ENCODE data around the gene ERI3. TPM values are rescaled to one million over a fixed set of nuclear protein-coding genes. Genes with fewer than 3 reads are reported as not detected.

The ERI3 gene
- total and polyA plus RNA-seq, 2 experiments from 2014 or later: 59.4 to 93.2 TPM

DNA sequence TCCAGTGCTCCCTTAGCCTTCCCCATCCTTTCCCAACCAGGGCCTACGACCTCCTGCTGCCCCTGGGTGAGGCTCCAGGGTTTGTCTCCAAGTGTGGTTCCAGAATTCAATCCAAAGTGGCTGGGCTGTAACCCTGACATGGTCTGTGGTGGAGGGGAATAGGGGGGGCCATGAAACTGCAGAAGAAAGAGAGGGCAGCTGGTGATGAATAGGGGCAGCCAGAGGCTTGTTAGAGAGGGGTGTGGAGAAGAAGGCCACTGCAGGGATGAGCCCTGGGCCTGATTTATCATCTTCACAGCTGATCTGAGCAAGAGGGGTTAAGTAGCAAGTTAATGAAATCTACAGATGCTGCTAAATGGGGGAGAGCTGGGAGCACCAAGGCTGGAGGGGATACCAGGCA lies 12.9 kb upstream of the ERI3 start:
- no peak overlapping the region for H3K4me2 ChIP-seq
- WGBS (ENCODE audit: low lambda C conversion rate, missing lambda C conversion rate): 93% methylated on average over 1 of the region's 1 CpG
- DNase-seq (ENCODE audit: low spot score): no peak

DNA sequence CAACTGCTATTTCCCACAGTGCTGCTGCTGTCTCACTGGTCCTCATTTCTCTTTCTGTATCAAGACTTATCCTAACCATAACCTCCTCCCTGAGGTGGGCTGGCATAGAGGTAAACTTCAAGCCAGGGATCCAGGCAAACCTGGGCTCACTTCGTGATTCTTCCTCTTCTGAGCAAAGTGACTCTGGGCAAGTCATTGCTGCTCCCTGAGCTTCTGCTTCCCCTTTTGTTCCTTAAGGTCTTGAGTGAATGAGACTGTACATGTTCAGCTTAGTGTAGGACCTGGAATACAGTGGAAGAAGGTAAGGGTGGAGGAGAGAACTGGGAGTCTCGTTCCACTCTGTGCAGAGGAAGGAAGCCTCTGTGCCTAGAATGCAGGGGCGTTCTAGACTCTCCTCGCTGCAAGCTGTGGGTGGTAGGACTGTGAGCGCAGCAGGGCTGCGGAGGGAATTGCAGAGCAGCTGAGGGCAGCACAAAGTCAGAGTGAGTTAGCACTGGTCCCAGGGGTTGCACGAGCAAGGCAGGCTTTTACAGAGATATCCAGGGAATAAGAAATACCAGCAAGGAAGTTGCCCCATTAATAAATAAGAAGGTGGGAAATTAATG lies 11.4 kb upstream of the ERI3 start:
- no peaks in the 10 kb centered on the region for H3K9me3 ChIP-seq (ENCODE audit: low read depth)
- H3K9me2 ChIP-seq (replicated peaks; ENCODE audit: insufficient read depth): no peaks in the 10 kb centered on the region
- no peak for DNase-seq (ENCODE audit: low spot score)
- H2AFZ ChIP-seq: no peak overlapping the region
- H3K27ac ChIP-seq: no peak overlapping the region
- no peaks in the 10 kb centered on the region for H3K79me2 ChIP-seq
- H4K20me1 ChIP-seq (ENCODE audit: insufficient read depth, poor library complexity, severe bottlenecking): no peaks in the 10 kb centered on the region
- H3K27me3 ChIP-seq: peaks cover 3% of the 10 kb centered on the region
- no peak for TF ChIP-seq EZH2phosphoT487 (IDR thresholded peaks at IDR 0.05; ENCODE audit: low read depth, severe bottlenecking, unreplicated experiment)
- TF ChIP-seq CTCF (IDR thresholded peaks at IDR 0.05; ENCODE audit: poor library complexity): no peak
- H3K4me3 ChIP-seq: no peak overlapping the region
- no peak overlapping the region for H3K4me2 ChIP-seq
- H3K4me1 ChIP-seq (ENCODE audit: insufficient read depth): no peaks in the 10 kb centered on the region
- 86% methylated on average over 7 of the region's 7 CpGs for WGBS (ENCODE audit: low lambda C conversion rate, missing lambda C conversion rate)
- H3K36me3 ChIP-seq (replicated peaks; ENCODE audit: insufficient read depth, low read depth): no peaks in the 10 kb centered on the region

More for the DNA sequence above, 12.9 kb upstream of the ERI3 start:
- TF ChIP-seq EZH2 (IDR thresholded peaks at IDR 0.05; ENCODE audit: borderline replicate concordance): no peak
- TF ChIP-seq EZH2phosphoT487 (IDR thresholded peaks at IDR 0.05; ENCODE audit: low read depth, severe bottlenecking, unreplicated experiment): no peak
- no peak for TF ChIP-seq CTCF (IDR thresholded peaks at IDR 0.05; ENCODE audit: poor library complexity)
- Histone ChIP-seq H3K27me3 (peaks cover 3% of the 10 kb centered on the region), H4K20me1 (ENCODE audit: insufficient read depth, poor library complexity, severe bottlenecking) (no peaks in the 10 kb centered on the region), H3K9me3 (ENCODE audit: low read depth) (no peaks in the 10 kb centered on the region), H2AFZ (no peak overlapping the region), H3K27ac (no peak overlapping the region), H3K79me2 (no peaks in the 10 kb centered on the region), H3K36me3 (replicated peaks; ENCODE audit: insufficient read depth, low read depth) (no peaks in the 10 kb centered on the region), H3K9me2 (replicated peaks; ENCODE audit: insufficient read depth) (no peaks in the 10 kb centered on the region), H3K4me3 (no peak overlapping the region), H3K4me1 (ENCODE audit: insufficient read depth) (no peaks in the 10 kb centered on the region)

DNA sequence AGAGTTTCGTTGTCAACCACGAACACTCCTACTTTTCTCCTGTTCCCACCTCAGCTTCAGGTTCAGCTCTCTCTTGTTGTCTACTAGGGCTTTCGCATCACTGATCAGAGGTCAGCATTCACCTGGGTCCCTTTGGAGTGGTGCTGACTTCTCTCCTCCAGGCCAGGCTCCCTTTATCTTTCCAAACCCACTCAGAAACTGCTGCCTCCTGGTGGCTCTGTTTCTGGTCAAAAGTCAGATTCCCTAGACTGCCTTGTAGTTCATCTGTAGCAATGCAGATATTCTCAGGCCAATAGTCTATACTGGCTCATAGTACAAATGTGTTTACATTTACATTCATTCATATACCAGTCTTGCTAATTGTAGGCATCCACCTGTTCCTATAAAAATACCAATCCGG lies 6.4 kb upstream of the ERI3 start:
- 68% methylated on average over 4 of the region's 4 CpGs for WGBS (ENCODE audit: low lambda C conversion rate, missing lambda C conversion rate)
- no peak overlapping the region for H3K4me3 ChIP-seq
- H3K36me3 ChIP-seq (replicated peaks; ENCODE audit: insufficient read depth, low read depth): no peaks in the 10 kb centered on the region
- peaks cover 2% of the 10 kb centered on the region for H3K27me3 ChIP-seq
- H3K4me2 ChIP-seq: no peak overlapping the region
- no peaks in the 10 kb centered on the region for H3K9me3 ChIP-seq (ENCODE audit: low read depth)
- H3K79me2 ChIP-seq: no peaks in the 10 kb centered on the region
- peak; percentile 51 for DNase-seq (ENCODE audit: low spot score)
- H3K27ac ChIP-seq: no peak overlapping the region
- no peaks in the 10 kb centered on the region for H3K4me1 ChIP-seq (ENCODE audit: insufficient read depth)
- H3K9me2 ChIP-seq (replicated peaks; ENCODE audit: insufficient read depth): no peaks in the 10 kb centered on the region
- TF ChIP-seq CTCF (IDR thresholded peaks at IDR 0.05; ENCODE audit: poor library complexity) (peak; percentile 28), EZH2 (IDR thresholded peaks at IDR 0.05; ENCODE audit: borderline replicate concordance) (no peak)
- no peaks in the 10 kb centered on the region for H4K20me1 ChIP-seq (ENCODE audit: insufficient read depth, poor library complexity, severe bottlenecking)
- H2AFZ ChIP-seq: no peak overlapping the region
